Body of pancreas (tissue), 4 donors: Measurements from ENCODE around the gene LRRFIP1. TPM values are rescaled to one million over a fixed set of nuclear protein-coding genes. Genes with fewer than 3 reads are reported as not detected.

Experiments
- ATAC-seq: fragments of 150-250 bp; one replicate; pipeline ENCODE4 v1.9.1; 2016
- DNase-seq, 4 donors: peaks; one replicate each; pipeline ENCODE4 v3.0.0-alpha.2; 2019
- H3K27ac ChIP-seq, 4 donors: fragments of 200-600 bp; sonication (generic); 1 replicate in 3 of 4; 2 replicates in 1 of 4; pipeline versions ENCODE4 v1.5.1 to v1.6.1; 2016 to 2019; ENCODE audit warnings: mild to moderate bottlenecking in 1 of 4, mixed read lengths in 1 of 4, moderate library complexity in 1 of 4
- H3K27me3 ChIP-seq, 2 donors: fragments of 200-600 bp; sonication (generic); one replicate each; pipeline ENCODE4 v1.6.0; 2016; ENCODE audit warnings: mild to moderate bottlenecking in 1 of 2
- H3K36me3 ChIP-seq, 2 donors: fragments of 200-600 bp; sonication (generic); replicated peaks in 1 of 2; 2 replicates each; pipeline ENCODE4 v1.5.1; 2016; ENCODE audit warnings: low read depth in 2 of 2; ENCODE audit not compliant: insufficient read depth in 1 of 2
- H3K4me1 ChIP-seq: fragments of 200-600 bp; sonication (generic); one replicate; pipeline ENCODE4 v1.6.0; 2016
- H3K4me3 ChIP-seq, 2 donors: fragments of 200-600 bp; sonication (generic); 1 replicate in 1 of 2; 2 replicates in 1 of 2; pipeline ENCODE4 v1.5.1; 2016 to 2019
- H3K9me3 ChIP-seq, 3 donors: fragments of 200-600 bp; sonication (generic); 1 replicate in 2 of 3; 2 replicates in 1 of 3; pipeline ENCODE4 v1.5.1; 2016
- POLR2A ChIP-seq, 3 donors: fragments of 450-650 bp; IDR thresholded peaks; one replicate each; pipeline ENCODE4 v1.6.1; 2016; ENCODE audit warnings: antibody characterized with exemption in 3 of 3, mild to moderate bottlenecking in 2 of 3
- WGBS, 2 donors: methylation state at CpG; one replicate each; pipeline ENCODE4 v1.1.5; 2017; 5-methylcytosine and 5-hydroxymethylcytosine counted together
- intact Hi-C: fragments of 100-400 bp; cut with DNase I; formaldehyde crosslinking; loops from one replicate; pipeline ENCODE4 v1.15.1; 2023
- total RNA-seq, 2 donors: library from RNA; depleted of rRNA; stranded (reverse); fragments of >200 nt; gene quantifications; one replicate each; pipeline ENCODE4 v1.1.0, GENCODE V29; 2016
- TF ChIP-seq, protein P1 (sequence below), 7 experiments: fragments of 450-650 bp in 4 of 7; fragments of 200-600 bp in 3 of 7; sonication (generic) in 3 of 7; IDR thresholded peaks; one replicate each; pipeline ENCODE4 v1.5.1; 2016 to 2019; ENCODE audit warnings: antibody characterized with exemption in 7 of 7

The LRRFIP1 gene
- total RNA-seq, 2 donors from 2014 or later = 49.8 to 57.1 TPM

GRCh38 chr2:237723023-237723422 is 95.6 kb downstream of the LRRFIP1 start:
- H3K36me3 ChIP-seq = no peaks in the 10 kb centered on the region
- no peak overlapping the region for H3K4me3 ChIP-seq
- DNase-seq (no peak), ATAC-seq (no peak)
- H3K4me1 ChIP-seq = peaks cover 50% of the 10 kb centered on the region
- TF ChIP-seq, protein P1, sequence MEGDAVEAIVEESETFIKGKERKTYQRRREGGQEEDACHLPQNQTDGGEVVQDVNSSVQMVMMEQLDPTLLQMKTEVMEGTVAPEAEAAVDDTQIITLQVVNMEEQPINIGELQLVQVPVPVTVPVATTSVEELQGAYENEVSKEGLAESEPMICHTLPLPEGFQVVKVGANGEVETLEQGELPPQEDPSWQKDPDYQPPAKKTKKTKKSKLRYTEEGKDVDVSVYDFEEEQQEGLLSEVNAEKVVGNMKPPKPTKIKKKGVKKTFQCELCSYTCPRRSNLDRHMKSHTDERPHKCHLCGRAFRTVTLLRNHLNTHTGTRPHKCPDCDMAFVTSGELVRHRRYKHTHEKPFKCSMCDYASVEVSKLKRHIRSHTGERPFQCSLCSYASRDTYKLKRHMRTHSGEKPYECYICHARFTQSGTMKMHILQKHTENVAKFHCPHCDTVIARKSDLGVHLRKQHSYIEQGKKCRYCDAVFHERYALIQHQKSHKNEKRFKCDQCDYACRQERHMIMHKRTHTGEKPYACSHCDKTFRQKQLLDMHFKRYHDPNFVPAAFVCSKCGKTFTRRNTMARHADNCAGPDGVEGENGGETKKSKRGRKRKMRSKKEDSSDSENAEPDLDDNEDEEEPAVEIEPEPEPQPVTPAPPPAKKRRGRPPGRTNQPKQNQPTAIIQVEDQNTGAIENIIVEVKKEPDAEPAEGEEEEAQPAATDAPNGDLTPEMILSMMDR (IDR thresholded peaks at IDR 0.05) = no peak
- TF ChIP-seq POLR2A (IDR thresholded peaks at IDR 0.05) = no peak
- intact Hi-C loops = no loop called here
- no peaks in the 10 kb centered on the region for H3K9me3 ChIP-seq
- no peaks in the 10 kb centered on the region for H3K27me3 ChIP-seq
- WGBS, 2 donors = 81 to 93% methylated on average over 1 of the region's 1 CpG
- H3K27ac ChIP-seq = no peak overlapping the region

- Histone ChIP-seq H3K36me3 (no peaks in the 10 kb centered on the region), H3K27ac (no peak overlapping the region), H3K4me1 (peaks cover 50% of the 10 kb centered on the region), H3K4me3 (no peak overlapping the region), H3K27me3 (no peaks in the 10 kb centered on the region), H3K9me3 (no peaks in the 10 kb centered on the region)
- TF ChIP-seq POLR2A (IDR thresholded peaks at IDR 0.05) = no peak
- TF ChIP-seq, protein P1 (IDR thresholded peaks at IDR 0.05) = no peak
- intact Hi-C loops = no loop called here
- DNase-seq (peak in 1 of 4 donors; percentile 53), ATAC-seq (no peak)
- 32 to 47% methylated on average over 3 of the region's 3 CpGs for WGBS, 2 donors
Observed at GRCh38 chr2:237723602-237724001, 96.2 kb downstream of the LRRFIP1 start.

- DNase-seq (peak; percentile 53 to 83 (median 72)), ATAC-seq (peak; percentile 35)
- intact Hi-C loops = no loop called here
- WGBS, 2 donors = 66 to 68% methylated on average over 9 of the region's 9 CpGs
- no peaks in the 10 kb centered on the region for H3K9me3 ChIP-seq
- H3K4me3 ChIP-seq = no peak overlapping the region
- H3K4me1 ChIP-seq = peaks cover 50% of the 10 kb centered on the region
- H3K36me3 ChIP-seq = no peaks in the 10 kb centered on the region
- no peak overlapping the region for H3K27ac ChIP-seq
- TF ChIP-seq, protein P1 (IDR thresholded peaks at IDR 0.05) = no peak
- TF ChIP-seq POLR2A (IDR thresholded peaks at IDR 0.05) = no peak
- H3K27me3 ChIP-seq = no peaks in the 10 kb centered on the region
Observed at GRCh38 chr2:237724811-237725478, 97.6 kb downstream of the LRRFIP1 start.

DNA sequence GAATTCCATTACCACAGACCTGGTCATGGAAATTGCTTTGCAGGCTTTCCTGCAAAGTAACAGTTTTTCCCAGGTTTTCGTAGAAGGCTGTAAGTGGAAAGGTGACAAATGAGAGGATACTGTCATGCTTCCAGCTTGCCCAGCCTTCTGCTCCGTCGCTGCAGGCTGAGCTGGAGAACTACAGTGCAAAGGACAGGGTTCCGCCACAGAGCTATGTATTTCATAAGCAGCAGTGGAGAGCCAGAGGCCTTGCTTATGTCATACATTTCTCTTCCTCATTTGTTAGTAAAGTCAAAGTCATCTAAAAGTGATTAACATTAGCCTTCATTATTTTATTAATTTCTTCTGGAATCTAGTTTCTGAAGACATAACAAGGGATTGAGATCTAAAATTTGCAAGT is 98.3 kb downstream of the LRRFIP1 start:
- Histone ChIP-seq H3K36me3 (no peaks in the 10 kb centered on the region), H3K4me1 (peaks cover 47% of the 10 kb centered on the region), H3K27me3 (no peaks in the 10 kb centered on the region), H3K27ac (no peak overlapping the region), H3K4me3 (no peak overlapping the region), H3K9me3 (no peaks in the 10 kb centered on the region)
- DNase-seq (peak in 1 of 4 donors; percentile 59), ATAC-seq (no peak)
- no peak for TF ChIP-seq POLR2A (IDR thresholded peaks at IDR 0.05)
- TF ChIP-seq, protein P1 (IDR thresholded peaks at IDR 0.05) = no peak
- intact Hi-C loops = no loop called here
- WGBS, 2 donors = 60 to 85% methylated on average over 3 to 4 of the region's 4 CpGs

GRCh38 chr2:237726401-237726830 is 99.0 kb downstream of the LRRFIP1 start:
- WGBS, 2 donors = 20 to 24% methylated on average over 7 of the region's 7 CpGs
- H3K27ac ChIP-seq = peak overlapping the region in 2 of 4 donors; percentile 29 to 33

More at GRCh38 chr2:237726401-237726830, 99.0 kb downstream of the LRRFIP1 start:
- Histone ChIP-seq H3K4me3 (no peak overlapping the region), H3K4me1 (peaks cover 40% of the 10 kb centered on the region), H3K27me3 (no peaks in the 10 kb centered on the region), H3K9me3 (no peaks in the 10 kb centered on the region), H3K36me3 (no peaks in the 10 kb centered on the region)
- TF ChIP-seq POLR2A (IDR thresholded peaks at IDR 0.05) = no peak
- TF ChIP-seq, protein P1 (IDR thresholded peaks at IDR 0.05) = no peak
- intact Hi-C loops = no loop called here
- DNase-seq (peak; percentile 45 to 74 (median 70)), ATAC-seq (peak; percentile 61)
